ENCODE results near the gene BFSP2.

- TF ChIP-seq POLR2A (IDR thresholded peaks at IDR 0.05) (no peak), CTCF (IDR thresholded peaks at IDR 0.05) (no peak)
Observed at GRCh38 chr3:133383741-133384140, 16.1 kb upstream of the BFSP2 start.
